Activated naive CD4-positive, alpha-beta T cell treated with anti-CD3 and anti-CD28 coated beads, Interleukin-2, amount 10 ng/mL, durations not matched to agents 7 days and 5 days (primary cell): ENCODE measurements around the gene NMD3.
A peak's percentile ranks its signal among the peaks of the same experiment; 100 is the strongest.
"Not testable (repeated sequence)": the region's sequence is repeated elsewhere in the genome, so short reads cannot be mapped to it uniquely, and the experiment has no call there.

Experiments
- CTCF ChIA-PET: fragments of 350-600 bp; sonication (Branson Sonifier 250); formaldehyde crosslinking; loops from one replicate; lab custom pipeline; 2021; ENCODE audit warnings: antibody characterized with exemption; lab: Charles Lee
- DNase-seq: peaks from one replicate; pipeline ENCODE4 v3.0.0-alpha.2; 2020
- H3K27ac Mint-ChIP-seq: one replicate; pipeline ENCODE4 v1.8.0; 2021; ENCODE audit warnings: mild to moderate bottlenecking, moderate library complexity, mixed read lengths
- H3K27me3 Mint-ChIP-seq: one replicate; pipeline ENCODE4 v1.8.0; 2021; ENCODE audit warnings: mild to moderate bottlenecking, mixed read lengths
- H3K36me3 Mint-ChIP-seq: one replicate; pipeline ENCODE4 v1.8.0; 2021; ENCODE audit warnings: mixed read lengths
- H3K4me1 Mint-ChIP-seq: one replicate; pipeline ENCODE4 v1.8.0; 2021; ENCODE audit warnings: mixed read lengths
- H3K4me3 Mint-ChIP-seq: one replicate; pipeline ENCODE4 v1.8.0; 2021; ENCODE audit warnings: mild to moderate bottlenecking, moderate library complexity, mixed read lengths
- H3K9me3 Mint-ChIP-seq: one replicate; pipeline ENCODE4 v1.8.0; 2021; ENCODE audit warnings: mixed read lengths

The NMD3 gene

GRCh38 chr3:161220850-161221753 is at the start of gene NMD3:
Gene NMD3, plus strand, starts transcription at chr3:161221311. Its CDS starts 703 bp downstream, at chr3:161222014.
- CTCF ChIA-PET: interaction anchor here (1.3 kb wide), 2 partner anchors 54 to 1189 kb away, joined by 3 to 5 read pairs; no protein-coding TSS in a partner anchor
- peaks cover 15% of the 10 kb centered on the region for H3K27me3 Mint-ChIP-seq
- peaks cover 36% of the 10 kb centered on the region for H3K4me1 Mint-ChIP-seq
- H3K9me3 Mint-ChIP-seq: peaks cover 2% of the 10 kb centered on the region
- H3K27ac Mint-ChIP-seq: peak within 1 kb of the TSS; percentile 87
- peak within 1 kb of the TSS; percentile 89 for H3K4me3 Mint-ChIP-seq
- peak; percentile 94 for DNase-seq
- H3K36me3 Mint-ChIP-seq: peaks cover 12% of the 10 kb centered on the region

- Mint-ChIP-seq H3K36me3 (no peaks in the 10 kb centered on the region), H3K4me3 (no peak overlapping the region), H3K4me1 (no peaks in the 10 kb centered on the region), H3K9me3 (no peaks in the 10 kb centered on the region), H3K27me3 (no peaks in the 10 kb centered on the region), H3K27ac (no peak overlapping the region)
- DNase-seq: no peak
- CTCF ChIA-PET: no interaction called here
These were observed 49.2 kb upstream of the NMD3 start for GRCh38 chr3:161171639-161172552.

DNA sequence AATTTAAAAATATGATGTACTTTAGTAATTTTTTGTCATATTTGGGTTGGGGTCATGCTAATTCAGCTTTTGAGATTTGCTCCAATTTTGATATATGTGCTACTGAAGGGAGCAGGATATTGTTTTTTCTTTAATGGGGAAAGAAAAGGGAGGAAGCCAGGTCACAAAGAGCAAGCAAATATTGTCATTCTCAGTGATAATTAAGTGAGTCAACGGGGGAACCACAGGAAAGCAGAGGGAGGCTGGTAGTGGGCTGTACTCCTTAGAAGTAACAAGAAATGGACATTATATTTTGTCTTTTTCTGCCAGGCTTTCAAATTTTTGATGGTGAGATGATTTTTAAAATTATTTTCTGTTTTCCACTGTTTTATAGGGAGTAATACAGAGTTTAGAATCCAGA is 45.6 kb upstream of the NMD3 start:
- H3K27me3 Mint-ChIP-seq: peaks cover 3% of the 10 kb centered on the region
- H3K9me3 Mint-ChIP-seq: no peaks in the 10 kb centered on the region
- no peaks in the 10 kb centered on the region for H3K36me3 Mint-ChIP-seq
- CTCF ChIA-PET: no interaction called here
- H3K4me1 Mint-ChIP-seq: no peaks in the 10 kb centered on the region
- H3K4me3 Mint-ChIP-seq: no peak overlapping the region
- no peak overlapping the region for H3K27ac Mint-ChIP-seq
- no peak for DNase-seq

GRCh38 chr3:161177991-161178390 is 43.1 kb upstream of the NMD3 start:
- Mint-ChIP-seq H3K36me3 (no peaks in the 10 kb centered on the region), H3K4me1 (no peaks in the 10 kb centered on the region), H3K4me3 (no peak overlapping the region), H3K27ac (no peak overlapping the region), H3K9me3 (no peaks in the 10 kb centered on the region), H3K27me3 (peaks cover 3% of the 10 kb centered on the region)
- no peak for DNase-seq
- CTCF ChIA-PET: no interaction called here

DNA sequence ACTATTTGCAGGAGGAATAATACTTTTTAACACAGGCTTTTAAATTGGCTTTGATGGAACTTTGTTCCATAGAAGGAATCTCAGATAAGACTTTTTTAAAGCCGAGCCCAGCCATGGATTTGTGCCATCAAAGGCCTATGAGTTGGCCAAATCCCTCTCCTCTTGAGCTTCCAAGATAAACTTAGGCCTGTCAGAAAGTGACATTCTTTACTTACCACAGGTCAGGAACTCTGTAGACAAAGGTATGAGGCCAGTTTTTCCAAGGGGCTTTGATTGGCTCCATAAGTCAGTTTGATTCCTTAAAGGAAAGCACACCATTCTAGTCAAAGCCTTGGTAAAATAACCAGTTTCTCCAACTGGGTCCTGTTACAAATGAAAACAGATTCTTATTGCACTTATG is 39.7 kb upstream of the NMD3 start:
- DNase-seq, CTCF ChIA-PET, H3K4me3 Mint-ChIP-seq, H3K9me3 Mint-ChIP-seq, H3K4me1 Mint-ChIP-seq, H3K27ac Mint-ChIP-seq, H3K36me3 Mint-ChIP-seq: not testable (repeated sequence)
- H3K27me3 Mint-ChIP-seq: peaks cover 11% of the 10 kb centered on the region

DNA sequence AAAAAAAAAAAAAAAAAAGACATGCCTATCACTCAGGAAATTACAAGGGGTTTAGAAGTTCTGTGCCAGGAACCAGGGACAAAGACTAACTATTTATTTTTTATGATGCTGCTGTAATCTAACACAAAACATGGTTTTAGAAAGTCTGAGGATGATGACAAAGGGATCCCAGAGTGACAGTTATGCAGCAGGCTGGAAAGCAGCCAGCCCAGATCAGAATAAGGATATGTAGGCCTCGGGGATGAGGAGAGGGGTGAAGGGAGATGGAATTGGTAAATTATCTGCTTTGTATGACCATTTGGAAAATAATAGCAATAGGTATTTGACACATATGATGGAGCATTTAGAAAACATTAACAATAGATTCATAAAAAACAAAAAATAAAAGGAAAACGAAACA is 34.1 kb upstream of the NMD3 start:
- Mint-ChIP-seq H3K4me1 (no peaks in the 10 kb centered on the region), H3K27me3 (peaks cover 8% of the 10 kb centered on the region), H3K4me3 (no peak overlapping the region), H3K27ac (no peak overlapping the region), H3K36me3 (no peaks in the 10 kb centered on the region), H3K9me3 (no peaks in the 10 kb centered on the region)
- DNase-seq: no peak
- CTCF ChIA-PET: no interaction called here

DNA sequence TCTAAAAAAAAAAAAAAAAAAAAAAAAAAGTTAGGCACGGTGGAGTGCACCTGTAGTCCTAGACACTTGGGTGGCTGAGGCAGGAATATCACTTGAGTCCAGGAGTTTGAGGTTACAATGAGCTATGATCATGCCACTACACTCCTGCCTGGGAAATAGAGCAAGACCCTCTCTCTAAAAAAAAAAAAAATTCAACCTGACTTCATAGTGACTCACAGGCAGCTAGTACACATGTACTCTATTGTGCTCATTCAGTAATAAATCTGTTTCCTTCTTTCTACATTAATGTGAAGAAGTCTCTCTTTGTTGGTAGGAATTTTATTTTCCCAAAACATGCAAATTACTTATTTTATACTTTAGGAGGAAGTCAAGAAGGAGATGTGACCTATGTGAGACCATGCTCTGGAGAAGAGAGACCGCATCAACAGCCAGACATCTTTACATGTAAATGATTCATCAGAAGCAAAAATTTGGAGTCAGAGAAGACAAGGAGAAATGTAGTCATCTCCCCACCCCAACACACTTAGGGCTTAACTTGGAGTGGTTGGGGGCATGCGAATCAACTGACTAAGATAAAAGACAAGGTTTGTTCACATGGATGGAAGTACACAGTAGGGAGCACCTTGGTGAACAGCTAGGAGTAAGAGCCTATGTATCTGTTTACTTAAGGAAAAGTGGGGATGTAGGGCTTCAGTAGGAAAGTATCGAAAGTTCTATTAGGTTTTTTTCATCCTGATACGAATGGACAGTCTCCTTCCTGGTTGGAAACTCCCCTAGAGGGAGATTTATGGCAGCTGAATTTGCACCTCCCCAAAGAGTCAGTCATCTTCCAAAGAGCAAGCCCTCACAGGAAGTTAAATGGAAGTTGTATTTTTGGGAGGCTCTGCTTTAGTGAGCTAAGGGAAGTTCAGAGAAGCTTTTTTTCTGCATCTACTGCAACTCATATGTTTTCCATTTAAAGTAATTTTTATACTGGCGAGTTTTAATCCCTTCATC is 23.0 kb upstream of the NMD3 start:
- Mint-ChIP-seq H3K27me3 (no peaks in the 10 kb centered on the region), H3K4me3 (no peak overlapping the region), H3K9me3 (no peaks in the 10 kb centered on the region), H3K4me1 (no peaks in the 10 kb centered on the region), H3K27ac (no peak overlapping the region), H3K36me3 (no peaks in the 10 kb centered on the region)
- CTCF ChIA-PET: no interaction called here
- DNase-seq: no peak

- H3K9me3 Mint-ChIP-seq: no peaks in the 10 kb centered on the region
- H3K27me3 Mint-ChIP-seq: peaks cover 3% of the 10 kb centered on the region
- no peak overlapping the region for H3K4me3 Mint-ChIP-seq
- H3K27ac Mint-ChIP-seq: no peak overlapping the region
- H3K36me3 Mint-ChIP-seq: no peaks in the 10 kb centered on the region
- no peak for DNase-seq
- CTCF ChIA-PET: no interaction called here
- no peaks in the 10 kb centered on the region for H3K4me1 Mint-ChIP-seq
These were observed 21.2 kb upstream of the NMD3 start for GRCh38 chr3:161199926-161200325.

DNA sequence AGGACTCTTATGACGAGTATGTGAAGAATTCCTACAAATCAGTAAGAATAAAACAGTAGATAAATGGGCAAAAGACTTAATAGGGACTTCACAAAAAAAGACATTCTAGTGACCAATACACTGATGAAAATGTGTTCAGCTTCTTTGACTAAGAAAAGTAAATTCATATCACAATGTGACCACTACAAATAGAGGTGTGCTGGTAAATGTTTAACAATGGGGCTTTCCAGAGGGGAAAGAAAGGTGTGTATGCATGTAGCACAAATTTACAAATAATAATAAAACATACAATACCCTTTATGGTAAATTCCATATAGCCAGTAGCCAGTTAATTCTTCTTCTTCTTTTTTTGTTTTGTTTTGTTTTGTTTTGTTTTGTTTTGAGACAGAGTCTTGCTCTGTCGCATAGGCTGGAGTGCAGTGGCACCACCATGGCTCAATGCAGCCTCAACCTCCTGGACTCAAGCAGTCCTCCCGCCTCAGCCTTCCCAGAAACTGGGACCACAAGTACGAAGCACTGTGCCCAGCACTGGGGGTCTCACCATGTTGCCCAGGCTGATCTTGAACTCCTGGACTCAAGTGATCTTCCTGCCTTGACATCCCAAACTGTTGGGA is 17.5 kb upstream of the NMD3 start:
- no peak for DNase-seq
- H3K27ac Mint-ChIP-seq: no peak overlapping the region
- peaks cover 3% of the 10 kb centered on the region for H3K27me3 Mint-ChIP-seq
- H3K9me3 Mint-ChIP-seq: no peaks in the 10 kb centered on the region
- H3K4me1 Mint-ChIP-seq: no peaks in the 10 kb centered on the region
- CTCF ChIA-PET: no interaction called here
- no peak overlapping the region for H3K4me3 Mint-ChIP-seq
- no peaks in the 10 kb centered on the region for H3K36me3 Mint-ChIP-seq

DNA sequence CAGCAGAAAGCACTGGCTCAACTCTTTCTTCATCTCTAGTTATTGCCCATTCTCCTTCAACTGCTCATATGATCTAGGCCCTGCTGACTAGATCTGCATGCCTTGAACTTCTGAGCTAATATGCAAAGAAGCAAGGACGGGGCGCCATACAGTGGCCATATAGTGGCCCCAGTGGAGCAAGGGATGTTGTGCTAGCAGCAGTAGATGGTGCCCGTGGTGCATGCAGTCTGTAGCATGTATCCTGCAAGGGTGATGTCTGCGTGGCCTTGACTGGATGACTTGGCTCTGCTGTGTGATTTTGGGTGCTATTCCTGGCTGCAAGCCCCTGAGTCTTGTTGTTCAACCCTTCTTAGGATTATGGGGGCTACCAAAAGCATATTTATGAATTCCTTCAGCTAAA is 12.2 kb upstream of the NMD3 start:
- CTCF ChIA-PET: no interaction called here
- H3K27me3 Mint-ChIP-seq: peaks cover 13% of the 10 kb centered on the region
- no peak overlapping the region for H3K27ac Mint-ChIP-seq
- no peaks in the 10 kb centered on the region for H3K9me3 Mint-ChIP-seq
- no peaks in the 10 kb centered on the region for H3K4me1 Mint-ChIP-seq
- no peak overlapping the region for H3K4me3 Mint-ChIP-seq
- H3K36me3 Mint-ChIP-seq: no peaks in the 10 kb centered on the region
- no peak for DNase-seq

DNA sequence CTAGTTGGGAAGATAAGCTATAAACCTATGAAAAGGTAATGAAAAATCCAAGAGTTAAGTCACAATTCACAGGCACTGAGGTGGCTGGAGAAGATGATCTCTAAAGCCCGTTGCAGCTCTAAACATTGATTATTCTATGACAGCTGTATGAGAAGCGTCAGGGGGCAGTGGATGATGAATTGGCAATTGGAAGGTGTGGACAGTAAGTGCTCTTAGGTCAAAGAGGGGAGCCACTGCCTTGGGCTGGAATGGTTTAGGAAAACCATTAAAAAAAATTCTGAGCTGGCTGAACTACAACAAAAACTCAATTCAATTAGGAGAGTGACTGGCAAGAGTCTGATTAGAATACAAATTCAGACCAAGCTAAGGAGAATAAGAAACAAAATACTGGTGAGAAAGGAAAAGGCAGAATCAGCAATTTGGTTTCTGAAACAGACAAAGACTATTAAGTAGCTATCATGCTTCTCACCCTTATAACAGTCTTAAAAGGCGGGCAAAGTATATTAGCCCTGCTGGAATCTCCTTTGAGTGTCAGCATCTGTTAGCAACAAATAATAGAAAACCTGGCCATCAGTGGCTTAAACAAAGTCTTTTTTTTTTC is 8.8 kb upstream of the NMD3 start:
- Mint-ChIP-seq H3K36me3 (no peaks in the 10 kb centered on the region), H3K27ac (no peak overlapping the region), H3K27me3 (peaks cover 27% of the 10 kb centered on the region), H3K9me3 (no peaks in the 10 kb centered on the region), H3K4me1 (no peaks in the 10 kb centered on the region), H3K4me3 (no peak overlapping the region)
- CTCF ChIA-PET: no interaction called here
- DNase-seq: no peak

GRCh38 chr3:161212906-161213305 is 8.2 kb upstream of the NMD3 start:
- no peak overlapping the region for H3K4me3 Mint-ChIP-seq
- H3K9me3 Mint-ChIP-seq: no peaks in the 10 kb centered on the region
- no peaks in the 10 kb centered on the region for H3K36me3 Mint-ChIP-seq
- DNase-seq: no peak
- CTCF ChIA-PET: no interaction called here
- H3K4me1 Mint-ChIP-seq: no peaks in the 10 kb centered on the region
- H3K27me3 Mint-ChIP-seq: peaks cover 34% of the 10 kb centered on the region
- H3K27ac Mint-ChIP-seq: no peak overlapping the region

DNA sequence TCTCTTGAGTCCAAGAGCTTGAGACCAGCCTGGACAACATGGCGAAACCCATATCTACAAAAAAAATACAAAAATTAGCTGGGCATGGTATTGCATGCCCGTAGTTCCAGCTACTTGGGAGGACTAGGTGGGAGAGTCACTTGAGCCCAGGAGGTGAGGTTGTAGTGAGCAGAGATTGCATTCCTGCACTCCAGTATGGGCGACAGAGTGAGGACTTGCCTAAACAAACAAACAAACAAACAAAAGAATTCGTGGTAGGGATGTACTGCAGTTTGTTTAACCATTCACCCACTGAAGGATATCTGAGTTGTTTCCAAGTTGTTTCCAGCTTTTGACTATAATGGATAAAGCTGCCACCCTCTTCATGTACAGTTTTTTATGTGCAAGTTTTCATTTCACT is 7.5 kb upstream of the NMD3 start:
- H3K27me3 Mint-ChIP-seq: peaks cover 35% of the 10 kb centered on the region
- no peaks in the 10 kb centered on the region for H3K4me1 Mint-ChIP-seq
- DNase-seq: no peak
- no peak overlapping the region for H3K27ac Mint-ChIP-seq
- CTCF ChIA-PET: no interaction called here
- no peaks in the 10 kb centered on the region for H3K9me3 Mint-ChIP-seq
- H3K4me3 Mint-ChIP-seq: no peak overlapping the region
- no peaks in the 10 kb centered on the region for H3K36me3 Mint-ChIP-seq
